Measurements from ENCODE around the gene KCNJ9.

The KCNJ9 gene

GRCh38 chr1:160070243-160071163 lies 10.8 kb upstream of the KCNJ9 start:
- ATAC-seq (replicated peaks; ENCODE audit: extremely low read depth, poor library complexity, severe bottlenecking) (peak; percentile 81), DNase-seq (ENCODE audit: low spot score in 2 of 2) (peak; percentile 26 to 29)
- Mint-ChIP-seq H3K4me3 (peak overlapping the region; percentile 78), H3K36me3 (ENCODE audit: insufficient read depth) (peaks cover 4% of the 10 kb centered on the region), H3K9me3 (no peaks in the 10 kb centered on the region), H3K27me3 (peaks cover 61% of the 10 kb centered on the region), H3K4me1 (peaks cover 14% of the 10 kb centered on the region), H3K27ac (ENCODE audit: low read depth) (no peak overlapping the region)

DNA sequence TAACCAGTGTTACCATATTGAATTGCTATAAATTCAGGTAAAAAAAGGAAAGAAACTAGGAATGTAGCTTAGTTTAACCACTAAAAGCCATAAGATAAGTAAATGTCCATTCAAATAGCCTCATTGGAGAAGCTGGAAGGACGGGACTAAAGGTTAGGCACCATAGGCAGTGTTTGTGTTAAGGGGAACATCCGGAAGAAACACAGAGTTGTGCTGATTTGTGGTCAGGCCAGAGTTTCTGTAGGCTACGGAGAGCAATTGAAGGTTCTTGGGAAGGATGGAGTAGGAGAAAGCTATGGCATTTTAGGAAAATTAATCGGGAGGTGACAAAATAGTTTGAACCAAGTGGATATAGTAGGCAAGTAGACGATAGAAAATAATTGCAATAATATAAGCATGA lies 10.0 kb upstream of the KCNJ9 start:
- Mint-ChIP-seq H3K27ac (ENCODE audit: low read depth) (no peak overlapping the region), H3K4me1 (peaks cover 14% of the 10 kb centered on the region), H3K36me3 (ENCODE audit: insufficient read depth) (peaks cover 4% of the 10 kb centered on the region), H3K9me3 (no peaks in the 10 kb centered on the region), H3K27me3 (peaks cover 63% of the 10 kb centered on the region), H3K4me3 (no peak overlapping the region)
- ATAC-seq (replicated peaks; ENCODE audit: extremely low read depth, poor library complexity, severe bottlenecking), result no peak
- DNase-seq (ENCODE audit: low spot score in 2 of 2), result no peak

- Mint-ChIP-seq H3K27ac (ENCODE audit: low read depth) (no peak overlapping the region), H3K9me3 (no peaks in the 10 kb centered on the region), H3K36me3 (ENCODE audit: insufficient read depth) (no peaks in the 10 kb centered on the region), H3K4me1 (peaks cover 9% of the 10 kb centered on the region), H3K4me3 (no peak overlapping the region), H3K27me3 (peaks cover 79% of the 10 kb centered on the region)
- ATAC-seq (replicated peaks; ENCODE audit: extremely low read depth, poor library complexity, severe bottlenecking) (no peak), DNase-seq (ENCODE audit: low spot score in 2 of 2) (no peak)
Measured at GRCh38 chr1:160074865-160075264, 6.5 kb upstream of the KCNJ9 start.

- no peaks in the 10 kb centered on the region for H3K4me1 Mint-ChIP-seq
- H3K4me3 Mint-ChIP-seq, result no peak overlapping the region
- ATAC-seq (replicated peaks; ENCODE audit: extremely low read depth, poor library complexity, severe bottlenecking) (no peak), DNase-seq (ENCODE audit: low spot score in 2 of 2) (no peak)
- no peaks in the 10 kb centered on the region for H3K9me3 Mint-ChIP-seq
- no peak overlapping the region for H3K27ac Mint-ChIP-seq (ENCODE audit: low read depth)
- H3K27me3 Mint-ChIP-seq, result peaks cover 79% of the 10 kb centered on the region
- H3K36me3 Mint-ChIP-seq (ENCODE audit: insufficient read depth), result no peaks in the 10 kb centered on the region
Measured at GRCh38 chr1:160075836-160076235, 5.5 kb upstream of the KCNJ9 start.

GRCh38 chr1:160076295-160076694 lies 5.0 kb upstream of the KCNJ9 start:
- Mint-ChIP-seq H3K27me3 (peaks cover 79% of the 10 kb centered on the region), H3K27ac (ENCODE audit: low read depth) (no peak overlapping the region), H3K4me3 (no peak overlapping the region), H3K4me1 (peaks cover 4% of the 10 kb centered on the region), H3K9me3 (no peaks in the 10 kb centered on the region), H3K36me3 (ENCODE audit: insufficient read depth) (peaks cover 2% of the 10 kb centered on the region)
- DNase-seq (ENCODE audit: low spot score in 2 of 2), result no peak
- ATAC-seq (replicated peaks; ENCODE audit: extremely low read depth, poor library complexity, severe bottlenecking), result no peak

GRCh38 chr1:160077486-160077885 lies 3.9 kb upstream of the KCNJ9 start:
- Mint-ChIP-seq H3K9me3 (no peaks in the 10 kb centered on the region), H3K4me3 (no peak overlapping the region), H3K36me3 (ENCODE audit: insufficient read depth) (peaks cover 2% of the 10 kb centered on the region), H3K4me1 (peaks cover 6% of the 10 kb centered on the region), H3K27me3 (peaks cover 79% of the 10 kb centered on the region), H3K27ac (ENCODE audit: low read depth) (no peak overlapping the region)
- no peak for DNase-seq (ENCODE audit: low spot score in 2 of 2)
- ATAC-seq (replicated peaks; ENCODE audit: extremely low read depth, poor library complexity, severe bottlenecking), result no peak

DNA sequence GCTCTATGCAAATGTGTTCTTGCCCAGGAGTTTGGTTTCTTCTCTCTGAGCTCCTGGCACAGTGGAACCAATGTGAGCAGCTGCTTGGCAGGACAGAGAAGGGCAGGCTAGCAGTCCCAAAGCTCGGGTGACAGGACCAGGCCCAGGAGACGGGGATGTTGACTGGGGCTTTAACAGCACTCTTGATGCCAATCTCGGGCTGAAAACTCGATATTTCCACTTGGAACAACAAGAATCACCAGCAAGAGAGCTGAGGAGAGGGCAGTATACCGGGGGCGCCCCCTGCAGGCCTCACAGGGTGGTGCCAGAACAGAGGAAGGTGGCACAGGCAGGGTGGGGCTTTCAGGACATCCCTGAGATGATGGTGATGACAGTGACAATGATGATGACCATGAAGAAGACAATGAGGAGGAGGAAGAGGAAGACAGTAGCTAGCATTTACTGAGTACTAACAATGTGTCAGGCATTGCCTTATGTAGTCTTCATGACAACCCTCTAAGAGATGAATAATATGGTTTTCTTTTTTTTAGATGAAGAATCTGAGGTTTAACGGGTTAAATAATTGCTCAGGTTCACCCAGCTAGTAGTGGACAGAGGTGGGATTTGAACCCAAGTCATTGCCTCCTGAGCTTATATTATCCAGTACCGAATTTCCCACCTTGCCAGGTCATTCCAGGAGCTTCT lies 2.7 kb upstream of the KCNJ9 start:
- Mint-ChIP-seq H3K27ac (ENCODE audit: low read depth) (no peak overlapping the region), H3K4me1 (peaks cover 6% of the 10 kb centered on the region), H3K9me3 (no peaks in the 10 kb centered on the region), H3K27me3 (peaks cover 86% of the 10 kb centered on the region), H3K4me3 (no peak overlapping the region), H3K36me3 (ENCODE audit: insufficient read depth) (peaks cover 2% of the 10 kb centered on the region)
- peak; percentile 65 for ATAC-seq (replicated peaks; ENCODE audit: extremely low read depth, poor library complexity, severe bottlenecking)
- peak; percentile 42 to 45 for DNase-seq (ENCODE audit: low spot score in 2 of 2)

DNA sequence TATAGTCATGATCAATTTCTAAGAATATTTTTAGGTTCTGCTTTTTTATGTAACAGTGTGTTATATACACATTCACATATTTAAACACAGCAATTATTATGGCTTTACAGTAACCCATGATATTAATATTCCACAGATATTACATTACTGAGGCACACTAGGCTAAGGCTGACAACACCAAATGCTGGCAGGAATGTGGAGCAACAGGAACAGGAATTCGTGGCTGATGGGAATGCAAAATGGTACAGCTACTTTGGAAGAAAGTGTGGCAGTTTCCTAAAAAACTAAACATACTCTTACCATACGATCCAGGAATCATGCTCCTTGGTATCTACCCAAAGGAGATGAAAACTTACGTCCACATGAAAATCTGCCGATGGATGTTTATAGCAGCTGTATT lies 1.9 kb upstream of the KCNJ9 start:
- Mint-ChIP-seq H3K27ac (ENCODE audit: low read depth) (no peak overlapping the region), H3K4me3 (no peak overlapping the region), H3K9me3 (no peaks in the 10 kb centered on the region), H3K4me1 (peaks cover 10% of the 10 kb centered on the region), H3K36me3 (ENCODE audit: insufficient read depth) (peaks cover 5% of the 10 kb centered on the region), H3K27me3 (peaks cover 84% of the 10 kb centered on the region)
- DNase-seq (ENCODE audit: low spot score in 2 of 2) (no peak), ATAC-seq (replicated peaks; ENCODE audit: extremely low read depth, poor library complexity, severe bottlenecking) (no peak)

- H3K4me3 Mint-ChIP-seq, result no peak overlapping the region
- no peak for ATAC-seq (replicated peaks; ENCODE audit: extremely low read depth, poor library complexity, severe bottlenecking)
- no peak overlapping the region for H3K27ac Mint-ChIP-seq (ENCODE audit: low read depth)
- no peaks in the 10 kb centered on the region for H3K9me3 Mint-ChIP-seq
- no peak for DNase-seq (ENCODE audit: low spot score in 2 of 2)
- H3K36me3 Mint-ChIP-seq (ENCODE audit: insufficient read depth), result peaks cover 6% of the 10 kb centered on the region
- peaks cover 14% of the 10 kb centered on the region for H3K4me1 Mint-ChIP-seq
- peaks cover 73% of the 10 kb centered on the region for H3K27me3 Mint-ChIP-seq
Measured at GRCh38 chr1:160080381-160081100, 797 bp upstream of the KCNJ9 start.

DNA sequence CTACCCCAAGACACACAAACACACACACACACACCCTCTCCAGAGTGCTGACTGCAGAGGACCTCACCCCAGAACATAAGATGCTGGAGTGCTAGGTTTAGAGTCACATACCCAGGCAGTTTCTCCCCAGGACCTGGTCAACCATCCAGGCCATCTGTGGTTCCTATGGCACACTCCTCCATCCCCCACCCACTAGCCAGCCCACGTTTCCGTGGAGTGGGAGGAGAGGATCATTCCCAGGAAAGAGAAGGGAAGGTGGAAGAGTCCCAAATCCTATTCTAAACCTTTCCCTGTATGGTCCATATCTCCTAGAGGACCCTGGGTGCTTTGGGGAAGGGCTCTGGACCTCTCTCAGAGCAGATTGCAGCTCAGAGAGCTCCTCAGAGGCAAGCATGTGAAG lies 1.1 kb downstream of the KCNJ9 start:
- H3K9me3 Mint-ChIP-seq, result no peaks in the 10 kb centered on the region
- peaks cover 19% of the 10 kb centered on the region for H3K4me1 Mint-ChIP-seq
- H3K36me3 Mint-ChIP-seq (ENCODE audit: insufficient read depth), result peaks cover 7% of the 10 kb centered on the region
- H3K27ac Mint-ChIP-seq (ENCODE audit: low read depth), result no peak overlapping the region
- H3K27me3 Mint-ChIP-seq, result peaks cover 57% of the 10 kb centered on the region
- peak overlapping the region; percentile 62 for H3K4me3 Mint-ChIP-seq
- no peak for DNase-seq (ENCODE audit: low spot score in 2 of 2)
- ATAC-seq (replicated peaks; ENCODE audit: extremely low read depth, poor library complexity, severe bottlenecking), result no peak

DNA sequence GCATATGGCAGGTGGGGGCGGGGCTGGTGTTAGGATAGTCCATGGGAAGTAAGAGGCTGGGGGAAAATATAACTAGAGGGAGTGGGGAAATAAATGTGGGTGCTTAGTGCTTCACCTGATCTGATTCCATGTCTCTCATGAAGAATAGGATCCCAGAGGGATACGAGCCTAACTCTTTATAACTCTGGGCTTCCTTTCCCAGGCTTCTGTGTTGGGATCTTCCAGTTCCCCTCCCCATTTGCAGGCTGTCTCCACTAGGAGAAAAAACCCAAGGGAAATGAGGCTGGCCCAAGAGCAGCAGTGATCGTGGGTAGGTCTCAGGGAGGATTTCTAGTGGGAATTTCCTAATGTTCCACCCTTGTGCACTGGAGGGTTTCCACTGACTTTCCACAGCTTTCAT lies 1.6 kb downstream of the KCNJ9 start:
- H3K27me3 Mint-ChIP-seq, result peaks cover 53% of the 10 kb centered on the region
- peak overlapping the region; percentile 62 for H3K4me3 Mint-ChIP-seq

GRCh38 chr1:160083968-160084770 lies 2.8 kb downstream of the KCNJ9 start:
- H3K36me3 Mint-ChIP-seq (ENCODE audit: insufficient read depth), result peaks cover 10% of the 10 kb centered on the region
- peaks cover 19% of the 10 kb centered on the region for H3K4me1 Mint-ChIP-seq
- H3K4me3 Mint-ChIP-seq, result peak overlapping the region; percentile 62
- ATAC-seq (replicated peaks; ENCODE audit: extremely low read depth, poor library complexity, severe bottlenecking) (peak; percentile 59), DNase-seq (ENCODE audit: low spot score in 2 of 2) (peak; percentile 39 to 56)
- peaks cover 41% of the 10 kb centered on the region for H3K27me3 Mint-ChIP-seq
- H3K9me3 Mint-ChIP-seq, result no peaks in the 10 kb centered on the region
- no peak overlapping the region for H3K27ac Mint-ChIP-seq (ENCODE audit: low read depth)

More for the DNA sequence above, 1.6 kb downstream of the KCNJ9 start:
- H3K4me1 Mint-ChIP-seq, result peaks cover 19% of the 10 kb centered on the region
- DNase-seq (ENCODE audit: low spot score in 2 of 2), result no peak
- no peaks in the 10 kb centered on the region for H3K9me3 Mint-ChIP-seq
- no peak overlapping the region for H3K27ac Mint-ChIP-seq (ENCODE audit: low read depth)
- ATAC-seq (replicated peaks; ENCODE audit: extremely low read depth, poor library complexity, severe bottlenecking), result no peak
- peaks cover 7% of the 10 kb centered on the region for H3K36me3 Mint-ChIP-seq (ENCODE audit: insufficient read depth)
